OCI-M2 (cell line): ENCODE measurements around the gene MACROD2.
"Not testable (repeated sequence)": the region's sequence is repeated elsewhere in the genome, so short reads cannot be mapped to it uniquely, and the experiment has no call there.

Experiments
- DNase-seq: peaks from one replicate; lab custom pipeline; 2025; ENCODE audit not compliant: unreplicated experiment; lab: John Stamatoyannopoulos, UW

The MACROD2 gene

DNA sequence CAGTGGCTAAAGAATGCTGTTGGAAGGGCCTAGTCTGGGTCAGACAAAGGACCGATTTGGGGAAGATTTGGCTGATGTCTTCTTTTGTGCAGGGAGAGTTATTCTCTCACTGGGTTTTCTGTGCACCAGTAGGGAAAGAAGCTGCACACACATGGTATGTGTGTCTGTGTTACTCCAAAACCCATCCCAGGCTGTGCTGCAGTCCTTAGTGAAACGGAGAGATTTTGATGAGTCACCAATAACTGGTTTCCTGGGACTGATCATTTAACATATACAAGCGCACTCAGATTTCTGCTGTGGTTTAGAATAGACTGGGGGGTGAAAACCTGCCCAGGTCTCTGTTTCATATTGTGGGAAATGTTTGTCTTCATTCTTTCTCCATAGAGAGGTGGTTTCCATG is 1528.1 kb downstream of the MACROD2 start:
- no peak for DNase-seq

DNA sequence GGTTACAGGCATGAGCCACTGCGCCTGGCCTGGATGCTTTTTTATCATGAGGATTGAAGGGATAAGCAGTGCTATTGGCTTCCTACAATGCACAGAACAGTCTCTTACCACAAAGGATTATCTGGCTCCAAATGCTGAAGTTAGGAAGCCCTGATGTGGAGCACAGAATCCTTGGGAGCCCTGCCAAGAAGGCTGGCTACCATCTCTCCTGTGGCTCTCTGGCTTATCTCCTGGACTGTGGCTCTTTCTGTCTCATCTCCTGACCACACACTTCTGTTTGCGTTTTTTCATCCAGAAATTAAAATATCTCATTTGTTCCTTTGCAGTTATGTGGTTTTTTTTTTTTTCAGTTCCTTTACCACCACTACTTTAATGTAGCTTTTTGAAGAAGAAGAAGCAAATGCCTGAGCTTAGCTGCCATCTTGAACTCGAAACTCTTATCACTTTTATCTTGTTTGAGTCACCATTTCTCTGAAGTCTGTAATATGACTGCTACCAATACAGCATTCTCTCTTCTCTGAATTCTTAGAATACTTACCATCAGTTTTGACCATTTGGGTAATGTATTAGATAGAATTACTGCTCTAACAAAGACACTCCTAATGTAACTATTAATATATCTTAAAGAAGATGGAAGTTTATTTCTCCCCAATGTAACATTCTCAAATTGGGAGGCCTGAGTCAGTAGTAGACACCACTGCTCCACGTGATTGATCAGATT is 1533.2 kb downstream of the MACROD2 start:
- DNase-seq: no peak

DNA sequence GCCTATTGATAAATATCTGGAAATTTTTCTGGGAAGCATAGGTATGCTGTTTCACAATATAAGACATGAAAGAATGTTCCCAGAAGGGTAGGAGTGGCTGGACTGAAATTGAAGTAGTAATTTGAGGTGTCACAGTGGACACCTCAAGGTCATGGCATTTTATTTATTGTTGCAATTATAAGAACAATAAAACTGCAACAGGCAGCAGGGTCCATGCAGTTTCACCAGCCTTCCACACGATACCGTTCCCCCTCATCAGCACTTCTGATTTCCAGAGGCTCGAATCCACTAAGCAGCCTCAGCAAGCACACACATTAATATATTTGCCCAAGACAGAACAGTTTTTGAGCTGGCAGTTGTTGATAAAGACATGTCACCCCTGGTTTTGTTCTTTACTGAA is 1540.5 kb downstream of the MACROD2 start:
- DNase-seq: no peak

DNA sequence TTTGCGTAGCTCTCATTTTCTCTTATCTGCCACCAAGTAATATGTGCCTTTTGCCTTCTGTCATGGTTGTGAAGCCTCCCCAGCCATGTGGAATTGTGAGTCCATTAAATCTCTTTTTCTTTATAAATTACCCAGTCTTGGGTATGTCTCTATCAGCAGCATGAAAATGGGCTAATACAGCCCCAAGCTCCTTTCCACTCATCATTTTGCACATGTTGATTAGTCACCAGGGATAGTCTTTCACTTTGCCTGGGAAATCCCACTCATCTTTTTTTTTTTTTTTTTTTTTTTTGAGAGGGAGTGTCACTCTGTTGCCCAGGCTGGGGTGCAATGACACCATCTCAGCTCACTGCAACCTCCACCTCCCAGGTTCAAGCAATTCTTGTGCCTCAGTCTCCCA is 1541.9 kb downstream of the MACROD2 start:
- DNase-seq: not testable (repeated sequence)

DNA sequence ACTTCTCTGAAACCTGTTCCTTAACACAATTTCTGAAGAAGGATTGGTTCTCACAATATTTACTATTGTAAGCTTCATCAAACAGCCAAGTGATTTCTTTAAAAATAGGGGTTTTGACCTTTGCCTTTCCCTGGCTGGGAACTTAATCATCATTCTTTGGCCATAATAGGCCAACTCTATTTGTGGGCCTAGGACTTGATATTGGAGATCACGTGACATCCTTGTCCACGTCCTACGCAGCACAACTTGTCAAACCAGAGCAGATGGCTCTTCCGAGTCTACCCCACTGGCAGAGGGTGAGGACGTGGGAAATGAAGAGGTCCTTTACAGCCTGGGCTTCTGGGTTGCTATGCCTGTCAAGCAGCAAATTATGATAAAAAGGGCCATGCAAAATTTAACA is 1547.3 kb downstream of the MACROD2 start:
- DNase-seq: no peak

DNA sequence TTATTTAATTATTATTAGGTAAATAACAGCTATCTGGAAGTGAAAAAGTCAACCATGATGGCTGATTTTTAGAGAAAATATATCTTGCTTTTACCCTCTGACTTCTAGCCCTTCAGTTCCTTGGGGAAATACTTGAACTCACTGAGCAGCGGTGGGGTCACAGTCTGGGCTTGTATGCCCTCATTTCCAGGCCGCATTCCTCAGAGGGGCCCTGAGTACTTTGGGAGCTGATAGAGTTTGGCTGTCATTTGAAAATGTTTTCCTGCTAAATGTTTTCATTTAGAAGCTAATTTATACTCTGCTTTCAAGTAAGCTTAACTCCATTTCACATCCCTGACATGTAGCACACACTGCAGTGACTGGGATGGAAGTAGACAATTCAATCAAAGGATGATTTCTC is 1549.4 kb downstream of the MACROD2 start:
- DNase-seq: no peak

DNA sequence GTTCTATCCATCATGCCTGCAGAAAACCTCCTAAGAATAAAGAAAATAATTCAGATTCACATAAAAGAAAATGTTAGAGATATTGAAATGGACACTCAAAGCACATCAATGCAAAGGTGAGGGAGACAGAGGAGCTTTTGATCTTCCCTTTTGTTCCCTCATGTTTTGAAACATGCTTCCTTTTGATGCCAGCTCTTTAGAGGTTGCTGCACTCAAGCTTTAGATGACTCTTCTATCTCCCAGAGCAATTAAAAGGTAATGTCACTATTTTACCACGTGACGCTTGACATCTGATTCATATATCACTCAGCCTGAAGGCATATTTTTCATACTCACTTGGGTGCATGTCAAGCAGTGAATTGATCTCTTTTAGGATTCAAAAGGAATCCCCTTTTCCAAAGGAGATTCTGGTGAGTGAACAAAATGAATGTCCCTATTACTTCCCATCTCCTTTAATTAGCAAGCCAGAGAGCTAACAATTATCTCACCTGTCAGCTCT is 1551.3 kb downstream of the MACROD2 start:
- no peak for DNase-seq

DNA sequence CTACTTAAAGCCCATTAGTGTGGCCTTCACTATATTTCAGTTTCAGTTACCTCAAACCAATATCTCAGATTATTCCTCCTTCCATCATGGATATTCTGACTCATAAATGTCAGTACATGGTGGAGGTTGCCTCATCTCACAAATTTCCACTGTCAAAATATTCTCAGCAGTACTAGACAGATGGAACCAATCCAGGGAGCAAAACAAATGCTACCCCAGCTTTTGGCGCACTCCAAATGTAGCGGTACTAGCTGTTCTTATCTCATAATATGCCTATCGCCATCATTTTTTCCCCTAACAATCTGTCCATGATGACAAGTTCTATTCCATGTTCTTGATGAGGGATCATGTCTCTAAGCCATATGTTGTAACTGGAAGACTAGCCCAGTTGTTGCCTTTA is 1551.8 kb downstream of the MACROD2 start:
- DNase-seq: no peak

DNA sequence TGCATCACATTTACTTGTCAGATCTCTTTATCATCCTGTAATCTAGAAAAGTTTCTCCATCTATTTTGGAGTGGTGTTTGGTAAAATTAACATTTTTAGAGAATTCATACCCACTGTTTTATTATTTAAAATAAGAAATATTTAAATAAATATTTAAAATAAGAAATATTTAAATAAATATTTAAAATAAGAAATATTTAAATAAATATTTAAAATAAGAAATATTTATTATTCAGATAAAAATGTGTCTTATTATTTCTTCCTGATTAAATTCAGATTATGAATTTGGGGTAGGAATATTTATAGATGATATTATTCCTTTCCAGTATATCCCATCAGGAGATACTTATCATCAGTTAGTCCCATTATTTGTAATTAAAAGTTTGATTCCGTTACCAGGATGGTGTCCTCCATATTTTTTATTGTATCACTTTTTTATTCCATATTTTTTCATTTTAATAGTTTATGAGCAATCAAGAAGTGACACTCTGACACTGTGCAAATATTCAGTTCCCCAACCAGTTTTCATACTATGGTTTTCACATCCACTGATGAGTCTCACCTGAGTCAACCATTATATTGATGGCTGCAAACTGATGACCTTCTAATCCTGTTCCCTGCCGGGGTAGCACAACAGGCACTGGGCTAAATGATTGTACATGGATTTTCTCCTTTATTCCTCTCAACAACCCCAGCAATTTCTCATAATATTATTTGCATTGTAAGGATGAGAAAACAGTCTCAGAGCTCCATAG is 1555.0 kb downstream of the MACROD2 start:
- no peak for DNase-seq

DNA sequence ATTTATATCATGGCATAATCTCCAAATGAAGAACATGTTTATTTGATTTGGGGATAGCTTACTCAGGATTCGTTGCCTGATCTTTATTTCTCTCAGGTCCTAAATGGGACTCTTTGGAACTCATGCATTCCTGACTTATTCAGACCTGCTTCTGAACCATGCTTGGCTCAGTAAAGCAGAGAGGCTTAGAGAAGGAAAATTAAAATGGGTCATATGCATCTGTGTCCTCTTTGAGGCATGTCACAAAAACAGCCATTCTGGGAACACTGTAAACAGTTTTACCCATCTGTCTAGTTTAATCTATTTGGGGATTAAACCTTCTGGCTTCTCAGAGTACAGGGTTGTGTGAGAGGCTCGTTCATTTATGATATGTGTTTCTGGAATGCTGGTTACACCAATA is 1560.6 kb downstream of the MACROD2 start:
- DNase-seq: no peak

DNA sequence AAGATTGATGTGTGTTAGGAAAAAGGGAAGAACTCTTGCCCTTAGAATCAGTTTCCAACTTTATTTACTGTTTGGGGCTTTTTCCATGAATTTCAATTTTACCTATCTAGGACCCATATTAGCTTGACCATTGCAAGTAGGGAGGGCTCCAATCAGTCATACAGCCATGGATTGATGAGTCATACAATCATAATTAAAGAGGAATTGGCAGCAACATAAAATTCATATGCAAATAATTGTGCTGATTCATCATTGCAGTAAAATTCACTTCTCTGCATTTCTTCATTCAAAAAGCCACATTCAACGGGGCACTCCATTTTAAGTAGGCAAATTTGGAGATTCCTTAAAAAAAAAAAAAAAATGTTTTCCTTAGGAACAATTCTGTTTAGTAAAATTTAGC is 1561.6 kb downstream of the MACROD2 start:
- no peak for DNase-seq

DNA sequence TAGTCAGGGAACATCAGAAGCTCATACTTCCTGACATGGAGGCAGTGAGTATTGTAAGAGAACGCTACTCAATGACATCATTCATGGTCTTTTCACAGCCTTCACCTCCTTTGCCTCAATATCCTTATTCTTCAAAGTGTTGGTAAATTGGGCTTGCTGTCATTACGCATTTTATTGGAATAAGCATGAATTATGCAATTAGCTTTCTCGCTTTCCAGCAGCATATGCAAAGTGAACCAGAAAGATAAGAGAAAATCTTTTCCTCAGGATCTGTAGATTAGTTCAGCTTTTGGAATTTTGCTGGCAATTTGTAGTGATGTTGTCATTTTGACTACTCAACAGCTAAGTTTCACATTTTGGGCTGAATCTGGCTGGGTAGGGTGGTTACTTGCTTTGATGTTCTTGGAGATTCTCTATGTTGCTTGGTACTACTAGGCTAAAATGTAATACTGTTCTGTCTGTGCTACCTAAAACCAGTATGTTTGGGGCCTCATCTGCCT is 1565.8 kb downstream of the MACROD2 start:
- no peak for DNase-seq

DNA sequence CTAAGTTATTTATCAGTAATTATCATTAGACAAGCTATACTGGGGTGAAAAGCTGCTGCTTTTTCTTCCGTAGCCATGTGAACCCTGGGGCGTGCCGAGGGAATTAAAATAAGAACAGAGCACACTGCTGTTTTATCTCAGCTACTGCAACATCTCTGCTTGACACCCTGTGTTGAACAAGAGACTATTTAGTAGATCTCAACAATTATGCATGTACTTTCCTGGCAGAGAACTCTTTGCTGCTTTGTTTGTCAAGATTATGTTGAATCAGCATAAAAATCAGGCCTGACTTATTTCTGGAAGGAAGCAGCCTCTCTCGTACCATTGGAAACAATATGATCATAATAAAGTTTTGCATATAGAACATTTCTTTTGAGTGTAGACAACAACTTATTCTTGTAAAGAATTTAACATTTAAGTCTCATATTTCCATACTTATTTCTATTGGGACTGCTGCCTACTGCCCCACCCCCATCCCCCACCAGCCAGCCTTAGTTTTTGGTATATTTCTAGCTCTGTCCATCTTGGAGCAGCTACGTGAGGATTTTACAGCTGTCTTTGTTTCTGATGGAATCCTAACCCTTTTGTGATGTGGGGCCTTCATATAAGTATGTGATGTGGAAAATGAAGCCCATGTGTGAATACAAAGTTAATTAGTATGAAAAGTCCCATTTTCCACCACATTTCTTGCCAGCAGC is 1566.5 kb downstream of the MACROD2 start:
- no peak for DNase-seq

DNA sequence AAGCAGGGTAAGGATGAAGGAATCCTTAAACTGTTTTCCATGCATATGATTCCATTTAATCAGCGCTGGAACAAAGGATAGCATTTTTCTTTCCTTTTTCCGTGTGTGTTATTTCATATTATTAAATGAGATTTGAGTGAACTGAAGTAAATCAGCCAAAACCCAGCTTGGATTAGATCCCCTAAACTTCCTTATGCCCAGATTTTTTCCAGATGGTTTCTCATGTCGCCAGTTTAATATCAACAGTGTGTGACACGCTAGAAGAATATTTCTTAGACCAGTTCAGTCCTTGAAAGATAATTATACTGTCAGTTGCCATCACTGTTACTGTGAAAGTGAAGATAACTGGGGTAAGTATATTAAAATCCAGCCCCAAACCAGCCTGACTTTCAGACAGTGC is 1568.5 kb downstream of the MACROD2 start:
- no peak for DNase-seq

DNA sequence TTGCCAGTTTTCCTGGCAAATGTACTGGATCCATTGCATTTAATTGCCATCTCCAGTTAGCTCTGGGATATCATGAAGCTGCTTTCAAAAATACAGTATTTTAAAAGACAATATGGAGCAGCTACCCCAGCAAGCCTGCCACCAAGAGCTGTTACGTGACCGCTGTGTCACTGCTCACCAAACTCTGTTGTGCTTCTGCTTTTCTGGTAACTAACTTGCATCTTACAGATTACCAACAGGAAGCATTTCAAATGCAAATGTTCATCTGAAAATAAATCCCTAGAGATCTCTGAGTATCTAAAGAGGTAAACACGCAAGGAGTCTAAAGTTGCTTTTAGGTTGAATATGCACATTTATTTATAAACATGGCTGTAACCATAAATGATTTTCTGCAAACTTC is 1569.7 kb downstream of the MACROD2 start:
- no peak for DNase-seq

DNA sequence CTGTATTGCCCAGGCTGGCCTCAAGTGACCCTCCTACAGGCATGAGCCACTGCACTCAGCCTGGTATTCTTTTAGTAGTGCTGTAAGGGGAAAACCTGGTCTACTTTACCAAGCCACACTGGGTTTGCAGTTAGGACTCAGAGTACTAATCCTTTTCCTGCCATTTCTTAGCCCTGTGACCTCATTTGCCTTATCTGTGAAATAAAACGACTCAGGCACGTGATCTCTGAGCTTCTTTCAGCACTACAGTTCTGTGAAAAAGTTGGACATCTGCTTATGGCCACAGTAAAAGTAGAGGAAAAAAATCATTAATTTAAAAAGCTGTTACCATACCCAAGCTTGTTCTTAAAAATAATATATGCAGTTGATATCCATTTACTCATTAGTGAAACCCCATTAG is 1570.5 kb downstream of the MACROD2 start:
- no peak for DNase-seq

DNA sequence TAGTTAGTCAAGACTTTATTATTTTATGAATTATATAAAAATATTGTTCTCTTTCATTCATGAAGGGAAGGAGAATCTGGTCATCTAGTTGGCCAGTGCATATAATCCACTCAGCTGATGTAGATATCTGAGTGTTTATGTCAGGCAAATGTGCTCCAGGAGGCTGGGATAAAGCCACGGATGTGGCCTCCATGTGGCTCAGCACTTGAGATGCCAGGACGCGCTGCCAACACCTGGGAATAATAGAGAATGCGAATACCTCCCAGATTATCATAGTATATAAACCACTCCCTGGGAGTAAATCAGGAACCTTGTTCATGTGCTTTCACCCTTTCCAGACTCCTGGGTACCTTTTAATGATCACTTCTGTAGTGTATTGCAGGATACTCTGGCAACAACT is 1571.9 kb downstream of the MACROD2 start:
- DNase-seq: no peak

DNA sequence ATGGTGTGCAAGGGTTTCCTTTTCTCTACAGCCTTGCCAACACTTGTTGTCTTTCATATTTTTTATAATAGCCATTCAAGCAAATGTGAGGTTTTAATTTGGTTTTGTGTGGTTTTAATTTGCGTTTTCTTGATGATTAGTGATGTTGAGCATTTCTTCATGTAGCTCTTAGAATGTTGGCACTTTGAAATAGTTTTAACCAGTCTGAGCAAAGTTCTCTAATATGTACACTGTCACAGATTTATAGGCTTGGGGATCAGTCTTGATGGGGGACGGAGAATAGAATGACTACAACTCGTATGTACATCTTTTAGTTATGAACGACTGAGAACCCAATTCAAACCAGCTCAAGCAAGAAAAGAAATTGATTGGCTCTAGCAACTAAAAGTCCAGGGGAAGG is 1574.8 kb downstream of the MACROD2 start:
- DNase-seq: no peak

DNA sequence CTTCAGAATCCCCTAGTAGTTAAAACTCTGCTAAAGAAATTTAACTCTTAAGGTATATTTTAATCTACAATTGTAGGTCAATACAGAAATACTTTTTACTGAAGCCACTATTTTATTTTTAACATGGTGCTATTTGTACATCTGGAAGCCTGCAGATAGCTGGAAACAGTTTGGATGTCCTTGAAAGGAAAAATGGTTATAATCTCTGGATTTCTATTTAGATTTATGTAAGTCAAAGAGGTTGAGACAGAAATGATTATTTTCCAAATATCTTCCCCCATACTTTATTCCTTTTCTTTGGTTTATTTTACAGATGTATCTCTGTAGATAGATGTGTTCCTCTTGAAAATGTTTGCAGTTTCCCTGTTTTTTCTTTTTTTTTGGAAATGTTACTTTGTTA is 1575.7 kb downstream of the MACROD2 start:
- DNase-seq: no peak

DNA sequence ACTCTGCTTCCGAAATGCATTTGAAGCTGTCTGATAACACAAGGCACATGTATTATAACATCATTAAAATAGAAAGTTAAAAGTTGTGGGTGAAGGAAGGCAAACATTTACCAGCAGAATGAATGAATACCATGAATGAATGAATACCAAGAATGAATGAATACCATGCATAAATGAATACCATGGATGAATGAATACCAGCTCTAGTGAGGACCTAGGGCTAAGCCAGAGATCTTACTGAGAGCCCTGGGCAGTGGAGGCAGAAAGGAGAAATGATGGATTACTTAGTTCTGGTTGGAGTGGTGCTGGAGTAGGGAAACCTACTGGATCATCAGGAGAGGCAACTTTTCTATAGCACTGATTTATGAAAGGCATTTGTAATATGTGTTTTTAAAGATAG is 1579.9 kb downstream of the MACROD2 start:
- DNase-seq: no peak

DNA sequence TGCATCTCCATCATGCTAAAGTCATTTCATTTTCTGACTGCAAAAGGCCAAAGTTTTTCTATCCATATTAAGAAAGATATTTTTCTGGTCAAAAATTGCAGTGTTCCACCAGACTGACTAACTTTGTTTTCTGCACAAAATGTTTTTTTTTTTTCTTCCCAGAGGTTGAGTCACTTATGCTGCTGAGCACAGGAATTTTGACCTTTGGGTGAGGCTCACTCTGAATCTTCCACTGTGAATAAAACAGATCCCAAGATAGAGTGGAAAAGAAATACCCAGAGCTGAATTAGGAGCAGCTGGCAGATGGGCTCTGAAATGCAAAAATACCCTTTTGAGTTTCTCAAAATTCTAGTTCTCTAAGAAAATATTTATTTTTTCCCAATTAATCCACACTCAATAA is 1581.1 kb downstream of the MACROD2 start:
- no peak for DNase-seq

DNA sequence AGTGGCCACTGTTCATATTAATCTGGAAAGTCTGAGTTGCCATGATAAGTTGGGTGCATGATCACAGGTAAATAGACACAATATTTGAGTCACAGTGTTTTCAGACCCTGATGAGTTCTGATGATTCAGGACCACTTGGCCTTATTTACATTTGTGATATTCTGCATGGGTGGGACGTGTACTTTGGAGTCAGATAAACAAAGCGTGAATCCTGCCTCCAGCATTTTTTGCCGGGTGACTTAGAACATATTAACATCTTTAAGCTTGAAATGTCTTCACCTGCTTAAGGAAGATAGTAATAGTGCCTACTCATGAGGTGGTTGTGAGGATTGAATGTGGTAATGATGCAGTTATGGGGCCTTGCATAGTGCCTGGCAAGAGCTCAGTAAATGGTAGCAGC is 1582.8 kb downstream of the MACROD2 start:
- DNase-seq: no peak
